GM21367 (cell line): ENCODE results near the gene DOCK8.
"Not testable (repeated sequence)": the region's sequence is repeated elsewhere in the genome, so short reads cannot be mapped to it uniquely, and the experiment has no call there.

Experiments
- ATAC-seq: cut with Tn5 transposase; IDR thresholded peaks from one replicate; pipeline ENCODE4 v1.9.1; 2021; ENCODE audit not compliant: unreplicated experiment

The DOCK8 gene

GRCh38 chr9:405341-405740, 190.7 kb downstream of the DOCK8 start:
- ATAC-seq, result no peak

- ATAC-seq, result no peak
These were observed 192.4 kb downstream of the DOCK8 start for GRCh38 chr9:406886-407654.

- not testable (repeated sequence) for ATAC-seq
These were observed 195.0 kb downstream of the DOCK8 start for GRCh38 chr9:409655-410054.

GRCh38 chr9:414595-414994, 199.9 kb downstream of the DOCK8 start:
- no peak for ATAC-seq

- ATAC-seq, result no peak
These were observed 205.0 kb downstream of the DOCK8 start for GRCh38 chr9:419571-420171.

- no peak for ATAC-seq
These were observed 207.2 kb downstream of the DOCK8 start for GRCh38 chr9:421896-422295.

GRCh38 chr9:426264-426663, 211.6 kb downstream of the DOCK8 start:
- no peak for ATAC-seq

GRCh38 chr9:426976-427375, 212.3 kb downstream of the DOCK8 start:
- ATAC-seq, result no peak

- no peak for ATAC-seq
These were observed 217.0 kb downstream of the DOCK8 start for GRCh38 chr9:431701-432100.

- no peak for ATAC-seq
These were observed 221.8 kb downstream of the DOCK8 start for GRCh38 chr9:436482-436881.

GRCh38 chr9:437066-437465, 222.4 kb downstream of the DOCK8 start:
- ATAC-seq, result no peak

- no peak for ATAC-seq
These were observed 222.9 kb downstream of the DOCK8 start for GRCh38 chr9:437574-438001.

GRCh38 chr9:438066-438465, 223.4 kb downstream of the DOCK8 start:
- ATAC-seq, result no peak

- no peak for ATAC-seq
These were observed 224.5 kb downstream of the DOCK8 start for GRCh38 chr9:438961-439768.

GRCh38 chr9:441126-441525, 226.5 kb downstream of the DOCK8 start:
- ATAC-seq, result no peak

- no peak for ATAC-seq
These were observed 229.9 kb downstream of the DOCK8 start for GRCh38 chr9:444528-444927.

GRCh38 chr9:445033-445432, 230.4 kb downstream of the DOCK8 start:
- no peak for ATAC-seq

- ATAC-seq, result no peak
These were observed 231.5 kb downstream of the DOCK8 start for GRCh38 chr9:446074-446699.

GRCh38 chr9:447230-448025, 232.8 kb downstream of the DOCK8 start:
- ATAC-seq, result peak; percentile 45

- ATAC-seq, result no peak
These were observed 235.4 kb downstream of the DOCK8 start for GRCh38 chr9:450057-450456.

GRCh38 chr9:450561-450960, 235.9 kb downstream of the DOCK8 start:
- no peak for ATAC-seq
